ENCODE results near the gene SUPT3H. TPM values are rescaled to one million over a fixed set of nuclear protein-coding genes. Genes with fewer than 3 reads are reported as not detected.

Gene SUPT3H
- total and polyA plus RNA-seq, 2 of the 13 experiments (the other 11 are each of a cell fraction or from before 2014, with no cell fraction given), result 11.9 to 36.1 TPM

GRCh38 chr6:44940367-44940766 lies 437.4 kb downstream of the SUPT3H start (continued):
- TF ChIP-seq, protein P1, sequence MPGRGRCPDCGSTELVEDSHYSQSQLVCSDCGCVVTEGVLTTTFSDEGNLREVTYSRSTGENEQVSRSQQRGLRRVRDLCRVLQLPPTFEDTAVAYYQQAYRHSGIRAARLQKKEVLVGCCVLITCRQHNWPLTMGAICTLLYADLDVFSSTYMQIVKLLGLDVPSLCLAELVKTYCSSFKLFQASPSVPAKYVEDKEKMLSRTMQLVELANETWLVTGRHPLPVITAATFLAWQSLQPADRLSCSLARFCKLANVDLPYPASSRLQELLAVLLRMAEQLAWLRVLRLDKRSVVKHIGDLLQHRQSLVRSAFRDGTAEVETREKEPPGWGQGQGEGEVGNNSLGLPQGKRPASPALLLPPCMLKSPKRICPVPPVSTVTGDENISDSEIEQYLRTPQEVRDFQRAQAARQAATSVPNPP (CRISPR knock-in tag; IDR thresholded peaks at IDR 0.05), result no peak
- peak; percentile 67 for TF ChIP-seq SAP130 (CRISPR knock-in tag; IDR thresholded peaks at IDR 0.05; ENCODE audit: low read depth)
- TF ChIP-seq TBL1XR1 (IDR thresholded peaks at IDR 0.05; ENCODE audit: borderline replicate concordance, low read length, partially characterized antibody), result peak; percentile 45
- TF ChIP-seq ONECUT2 (CRISPR knock-in tag; IDR thresholded peaks at IDR 0.05), result peak; percentile 55; the same call in 1 of the 2 replicates
- TF ChIP-seq MIER3 (CRISPR knock-in tag; IDR thresholded peaks at IDR 0.05; ENCODE audit: borderline replicate concordance), result peak; percentile 89
- peak; percentile 77 for TF ChIP-seq SMAD3 (CRISPR knock-in tag; IDR thresholded peaks at IDR 0.05)
- peak; percentile 74 for TF ChIP-seq ASH2L (IDR thresholded peaks at IDR 0.05; ENCODE audit: insufficient read length, low read depth, low read length)
- TF ChIP-seq DMAP1 (CRISPR knock-in tag; IDR thresholded peaks at IDR 0.05), result peak; percentile 60; the same call in 1 of the 2 replicates
- TF ChIP-seq TCF7 (IDR thresholded peaks at IDR 0.05; ENCODE audit: low read depth), result peak; percentile 46; the same call in 1 of the 2 replicates
- no peak for TF ChIP-seq ZKSCAN8 (CRISPR knock-in tag; IDR thresholded peaks at IDR 0.05; ENCODE audit: borderline replicate concordance)
- peak; percentile 15 to 35; a peak in 2 of 4 replicates for TF ChIP-seq MAFK (conservative IDR thresholded peaks at IDR 0.05 in 1 of 2, IDR thresholded peaks at IDR 0.05 in 1 of 2; ENCODE audit: low read length in 2 of 2)
- no peak for TF ChIP-seq ZFP90 (CRISPR knock-in tag; IDR thresholded peaks at IDR 0.05; ENCODE audit: borderline replicate concordance)
- TF ChIP-seq ZBTB46 (CRISPR knock-in tag; IDR thresholded peaks at IDR 0.05; ENCODE audit: borderline replicate concordance), result no peak
- TF ChIP-seq SOX5 (CRISPR knock-in tag; IDR thresholded peaks at IDR 0.05; ENCODE audit: borderline replicate concordance), result peak; percentile 85
- TF ChIP-seq, protein P2, sequence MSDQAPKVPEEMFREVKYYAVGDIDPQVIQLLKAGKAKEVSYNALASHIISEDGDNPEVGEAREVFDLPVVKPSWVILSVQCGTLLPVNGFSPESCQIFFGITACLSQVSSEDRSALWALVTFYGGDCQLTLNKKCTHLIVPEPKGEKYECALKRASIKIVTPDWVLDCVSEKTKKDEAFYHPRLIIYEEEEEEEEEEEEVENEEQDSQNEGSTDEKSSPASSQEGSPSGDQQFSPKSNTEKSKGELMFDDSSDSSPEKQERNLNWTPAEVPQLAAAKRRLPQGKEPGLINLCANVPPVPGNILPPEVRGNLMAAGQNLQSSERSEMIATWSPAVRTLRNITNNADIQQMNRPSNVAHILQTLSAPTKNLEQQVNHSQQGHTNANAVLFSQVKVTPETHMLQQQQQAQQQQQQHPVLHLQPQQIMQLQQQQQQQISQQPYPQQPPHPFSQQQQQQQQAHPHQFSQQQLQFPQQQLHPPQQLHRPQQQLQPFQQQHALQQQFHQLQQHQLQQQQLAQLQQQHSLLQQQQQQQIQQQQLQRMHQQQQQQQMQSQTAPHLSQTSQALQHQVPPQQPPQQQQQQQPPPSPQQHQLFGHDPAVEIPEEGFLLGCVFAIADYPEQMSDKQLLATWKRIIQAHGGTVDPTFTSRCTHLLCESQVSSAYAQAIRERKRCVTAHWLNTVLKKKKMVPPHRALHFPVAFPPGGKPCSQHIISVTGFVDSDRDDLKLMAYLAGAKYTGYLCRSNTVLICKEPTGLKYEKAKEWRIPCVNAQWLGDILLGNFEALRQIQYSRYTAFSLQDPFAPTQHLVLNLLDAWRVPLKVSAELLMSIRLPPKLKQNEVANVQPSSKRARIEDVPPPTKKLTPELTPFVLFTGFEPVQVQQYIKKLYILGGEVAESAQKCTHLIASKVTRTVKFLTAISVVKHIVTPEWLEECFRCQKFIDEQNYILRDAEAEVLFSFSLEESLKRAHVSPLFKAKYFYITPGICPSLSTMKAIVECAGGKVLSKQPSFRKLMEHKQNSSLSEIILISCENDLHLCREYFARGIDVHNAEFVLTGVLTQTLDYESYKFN (CRISPR knock-in tag; conservative IDR thresholded peaks at IDR 0.05), result peak; percentile 91
- 0 out of 2 replicates have a peak, but pooled peaks have one; percentile 47 for TF ChIP-seq NR2F6 (IDR thresholded peaks at IDR 0.05)
- 0 out of 2 replicates have a peak, but pooled peaks have one; percentile 14 for TF ChIP-seq NR2F6 (CRISPR knock-in tag; IDR thresholded peaks at IDR 0.05)
- TF ChIP-seq ZFP1 (CRISPR knock-in tag; IDR thresholded peaks at IDR 0.05), result peak; percentile 73; the same call in 1 of the 2 replicates
- TF ChIP-seq ZSCAN9 (CRISPR knock-in tag; IDR thresholded peaks at IDR 0.05; ENCODE audit: borderline replicate concordance), result peak; percentile 62; the same call in 1 of the 2 replicates
- TF ChIP-seq EHMT2 (IDR thresholded peaks at IDR 0.05; ENCODE audit: borderline replicate concordance, low read depth, low read length), result peak; percentile 93; the same call in 1 of the 2 replicates
- peak; percentile 76; the same call in 1 of the 2 replicates for TF ChIP-seq HNF4G (IDR thresholded peaks at IDR 0.05; ENCODE audit: borderline replicate concordance, low read depth, low read length)
- TF ChIP-seq HNF4G (CRISPR knock-in tag; IDR thresholded peaks at IDR 0.05; ENCODE audit: borderline replicate concordance, low read depth), result no peak
- TF ChIP-seq NFE2 (CRISPR knock-in tag; IDR thresholded peaks at IDR 0.05), result no peak
- no peak for TF ChIP-seq ZNF781 (CRISPR knock-in tag; IDR thresholded peaks at IDR 0.05; ENCODE audit: borderline replicate concordance, not compliant biosample characterization)
- peak; percentile 96 for TF ChIP-seq HNF4A (CRISPR knock-in tag; IDR thresholded peaks at IDR 0.05)

Measured in HepG2 (cell line).